LNCaP clone FGC (cell line): Measurements from ENCODE around the gene OLA1.

Experiments used
- DNase-seq: peaks from one replicate; pipeline ENCODE4 v3.0.0-alpha.2; 2011; ENCODE audit warnings: low read depth
- H3K4me3 ChIP-seq: 2 replicates; pipeline ENCODE4 v1.5.1; 2011; ENCODE audit warnings: mild to moderate bottlenecking, low read depth, low read length, control low read depth
- CTCF ChIP-seq: IDR thresholded peaks from 2 replicates; pipeline ENCODE4 v1.5.1; 2012; ENCODE audit warnings: mild to moderate bottlenecking; ENCODE audit not compliant: control insufficient read depth, insufficient read depth; ENCODE audit errors: extremely low read depth

Gene OLA1

GRCh38 chr2:174023591-174024523 is 224.5 kb downstream of the OLA1 start:
- DNase-seq, result no peak
- no peak for TF ChIP-seq CTCF
- no peak overlapping the region for H3K4me3 ChIP-seq
